Thoracic aorta (tissue), 2 donors: ENCODE data around the gene IAH1. TPM values are rescaled to one million over a fixed set of nuclear protein-coding genes. Genes with fewer than 3 reads are reported as not detected.

Experiments used
- ATAC-seq: fragments of 150-250 bp; one replicate; pipeline ENCODE4 v1.8.0; 2017; ENCODE audit warnings: low read depth; ENCODE audit not compliant: insufficient number of reproducible peaks, low FRiP score
- DNase-seq: peaks from one replicate; pipeline ENCODE4 v3.0.0-alpha.2; 2020; ENCODE audit warnings: low spot score
- H3K27ac ChIP-seq, 2 donors: fragments of 200-600 bp; sonication (generic); 1 replicate in 1 of 2; 2 replicates in 1 of 2; pipeline ENCODE4 v1.5.1; 2016; ENCODE audit warnings: mild to moderate bottlenecking in 2 of 2, moderate library complexity in 2 of 2
- H3K27me3 ChIP-seq: fragments of 200-600 bp; sonication (generic); replicated peaks from 2 replicates; pipeline ENCODE4 v1.6.0; 2016; ENCODE audit warnings: mild to moderate bottlenecking; ENCODE audit not compliant: insufficient read depth
- H3K36me3 ChIP-seq: fragments of 200-600 bp; sonication (generic); one replicate; pipeline ENCODE4 v1.5.1; 2016
- H3K4me1 ChIP-seq, 2 donors: fragments of 200-600 bp; sonication (generic); 1 replicate in 1 of 2; 2 replicates in 1 of 2; pipeline versions ENCODE4 v1.5.1 to v1.6.0; 2016; ENCODE audit warnings: low read depth in 2 of 2, mild to moderate bottlenecking in 1 of 2; ENCODE audit not compliant: control insufficient read depth in 1 of 2
- H3K4me3 ChIP-seq: fragments of 200-600 bp; sonication (generic); 2 replicates; pipeline ENCODE4 v1.5.1; 2016; ENCODE audit warnings: mild to moderate bottlenecking
- H3K9me3 ChIP-seq: fragments of 200-600 bp; sonication (generic); 2 replicates; pipeline ENCODE4 v1.5.1; 2016
- total RNA-seq, 2 donors: library from RNA; depleted of rRNA; stranded (reverse); fragments of >200 nt; gene quantifications; one replicate each; pipeline versions ENCODE4 v1.1.0 to v1.2.3, GENCODE V29; 2016
- TF ChIP-seq, protein P1 (sequence below): fragments of 200-600 bp; sonication (generic); IDR thresholded peaks from one replicate; pipeline ENCODE4 v1.5.1; 2019; ENCODE audit warnings: antibody characterized with exemption

The IAH1 gene
- total RNA-seq, 2 donors from 2014 or later: 48.1 to 53.6 TPM

DNA sequence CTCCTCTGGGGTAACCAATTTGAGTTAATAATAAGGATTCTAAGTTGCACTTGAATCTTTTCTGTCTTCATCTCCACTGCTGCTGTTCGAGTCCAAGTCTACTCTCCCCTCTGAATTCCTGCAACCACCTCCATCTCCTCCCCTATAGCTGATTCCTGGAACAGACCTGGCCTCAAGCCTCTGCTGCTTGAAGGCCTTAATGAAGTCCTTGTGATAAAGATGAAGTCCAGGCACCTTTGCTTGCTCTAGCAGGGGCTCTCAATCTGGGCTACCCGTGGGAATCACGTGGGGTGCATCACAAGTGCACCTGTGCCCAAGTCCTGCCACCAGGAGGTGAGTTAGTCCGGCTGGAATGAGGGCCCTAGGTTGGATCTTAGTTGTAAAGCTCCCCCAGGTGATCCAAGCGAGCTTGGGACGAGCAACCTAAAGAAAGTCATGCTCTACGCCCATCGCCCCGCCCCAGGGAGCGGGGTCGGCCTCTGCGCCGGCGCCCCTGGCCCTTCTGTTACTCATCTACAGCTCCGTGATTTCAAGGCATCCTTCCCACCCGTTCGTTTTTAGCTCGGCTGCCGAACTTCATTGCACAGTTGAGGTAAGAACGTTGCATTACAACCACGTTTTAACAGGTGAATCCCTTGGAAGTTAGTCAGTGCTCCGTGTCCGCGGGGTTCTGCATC, 905 bp upstream of the IAH1 start:
- Histone ChIP-seq H3K27me3 (no peaks in the 10 kb centered on the region), H3K36me3 (no peaks in the 10 kb centered on the region), H3K27ac (peak overlapping the region; percentile 76 to 84), H3K4me3 (peak overlapping the region; percentile 89), H3K4me1 (peaks cover 11 to 40% of the 10 kb centered on the region in 2 donors), H3K9me3 (no peaks in the 10 kb centered on the region)
- TF ChIP-seq, protein P1, sequence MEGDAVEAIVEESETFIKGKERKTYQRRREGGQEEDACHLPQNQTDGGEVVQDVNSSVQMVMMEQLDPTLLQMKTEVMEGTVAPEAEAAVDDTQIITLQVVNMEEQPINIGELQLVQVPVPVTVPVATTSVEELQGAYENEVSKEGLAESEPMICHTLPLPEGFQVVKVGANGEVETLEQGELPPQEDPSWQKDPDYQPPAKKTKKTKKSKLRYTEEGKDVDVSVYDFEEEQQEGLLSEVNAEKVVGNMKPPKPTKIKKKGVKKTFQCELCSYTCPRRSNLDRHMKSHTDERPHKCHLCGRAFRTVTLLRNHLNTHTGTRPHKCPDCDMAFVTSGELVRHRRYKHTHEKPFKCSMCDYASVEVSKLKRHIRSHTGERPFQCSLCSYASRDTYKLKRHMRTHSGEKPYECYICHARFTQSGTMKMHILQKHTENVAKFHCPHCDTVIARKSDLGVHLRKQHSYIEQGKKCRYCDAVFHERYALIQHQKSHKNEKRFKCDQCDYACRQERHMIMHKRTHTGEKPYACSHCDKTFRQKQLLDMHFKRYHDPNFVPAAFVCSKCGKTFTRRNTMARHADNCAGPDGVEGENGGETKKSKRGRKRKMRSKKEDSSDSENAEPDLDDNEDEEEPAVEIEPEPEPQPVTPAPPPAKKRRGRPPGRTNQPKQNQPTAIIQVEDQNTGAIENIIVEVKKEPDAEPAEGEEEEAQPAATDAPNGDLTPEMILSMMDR: no peak
- DNase-seq: no peak
- ATAC-seq: no peak

DNA sequence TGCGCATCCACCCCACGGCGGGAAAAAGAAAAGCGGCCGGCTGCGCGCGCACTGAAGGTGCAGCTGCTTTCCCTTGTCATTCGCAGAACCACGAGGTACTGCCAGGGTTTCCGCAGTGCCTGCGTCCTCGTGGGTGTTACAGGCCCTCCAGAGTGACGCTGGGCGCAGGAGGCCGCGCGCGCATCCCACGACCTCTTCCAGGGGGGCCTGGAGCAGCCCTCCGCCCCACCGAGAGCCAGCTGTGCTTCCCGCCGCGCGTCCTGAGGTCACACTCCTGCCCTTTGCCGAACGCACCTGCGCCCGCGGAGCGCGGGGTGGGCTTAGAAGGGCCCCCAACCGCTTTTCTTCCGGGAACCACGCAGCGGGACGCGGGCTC, 378 bp upstream of the IAH1 start:
- TF ChIP-seq, protein P1: no peak
- Histone ChIP-seq H3K36me3 (no peaks in the 10 kb centered on the region), H3K4me1 (peaks cover 11 to 44% of the 10 kb centered on the region in 2 donors), H3K27me3 (no peaks in the 10 kb centered on the region), H3K27ac (peak overlapping the region; percentile 76 to 84), H3K9me3 (no peaks in the 10 kb centered on the region), H3K4me3 (peak overlapping the region; percentile 89)
- DNase-seq: no peak
- no peak for ATAC-seq

DNA sequence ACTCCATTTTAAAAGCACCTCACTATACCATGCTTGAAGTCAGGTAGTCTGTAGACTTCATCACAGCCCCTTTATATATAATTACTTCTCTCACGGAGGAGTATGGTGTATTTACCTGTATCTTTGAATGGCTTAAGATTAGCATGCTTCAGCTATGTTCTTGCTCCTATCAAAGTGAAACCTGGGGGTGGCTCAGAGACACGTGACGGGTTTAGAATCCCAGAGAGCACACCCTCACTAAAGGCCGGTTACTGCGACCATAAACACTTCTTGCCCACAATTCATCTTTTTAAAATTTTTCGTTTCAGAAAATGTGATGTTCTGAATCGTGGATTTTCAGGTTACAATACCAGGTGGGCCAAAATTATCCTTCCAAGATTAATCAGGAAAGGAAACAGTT, 3.6 kb downstream of the IAH1 start:
- DNase-seq: no peak
- H3K27me3 ChIP-seq: no peaks in the 10 kb centered on the region
- no peak for ATAC-seq
- H3K4me1 ChIP-seq: peaks cover 11 to 44% of the 10 kb centered on the region in 2 donors
- TF ChIP-seq, protein P1: no peak
- no peaks in the 10 kb centered on the region for H3K9me3 ChIP-seq
- peaks cover 17% of the 10 kb centered on the region for H3K36me3 ChIP-seq
- no peak overlapping the region for H3K4me3 ChIP-seq
- H3K27ac ChIP-seq: no peak overlapping the region

DNA sequence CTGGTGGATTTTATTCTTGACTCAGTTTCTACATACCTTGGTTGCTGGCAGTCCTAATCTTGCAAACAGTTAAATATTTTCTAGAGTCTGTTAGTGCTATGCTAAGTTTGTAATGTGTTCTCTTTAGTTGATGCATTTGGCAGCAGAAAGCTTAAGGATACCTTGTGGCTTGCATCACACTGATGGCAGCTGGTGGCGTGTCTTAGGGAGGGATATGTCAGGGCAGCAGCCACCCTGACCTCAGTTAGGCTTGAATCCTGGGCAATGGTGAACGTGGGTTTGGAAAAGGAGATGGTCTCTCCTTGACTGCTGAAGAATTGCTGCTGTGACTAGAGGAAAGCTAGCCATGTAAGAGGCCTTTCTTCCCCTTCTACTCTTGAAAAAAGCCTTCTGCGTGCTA, 4.2 kb downstream of the IAH1 start:
- no peak overlapping the region for H3K4me3 ChIP-seq
- H3K9me3 ChIP-seq: no peaks in the 10 kb centered on the region
- H3K27ac ChIP-seq: peak overlapping the region in 1 of 2 donors; percentile 20
- peaks cover 11 to 42% of the 10 kb centered on the region in 2 donors for H3K4me1 ChIP-seq
- H3K36me3 ChIP-seq: peaks cover 23% of the 10 kb centered on the region
- DNase-seq: no peak
- TF ChIP-seq, protein P1: no peak
- H3K27me3 ChIP-seq: no peaks in the 10 kb centered on the region
- ATAC-seq: no peak

DNA sequence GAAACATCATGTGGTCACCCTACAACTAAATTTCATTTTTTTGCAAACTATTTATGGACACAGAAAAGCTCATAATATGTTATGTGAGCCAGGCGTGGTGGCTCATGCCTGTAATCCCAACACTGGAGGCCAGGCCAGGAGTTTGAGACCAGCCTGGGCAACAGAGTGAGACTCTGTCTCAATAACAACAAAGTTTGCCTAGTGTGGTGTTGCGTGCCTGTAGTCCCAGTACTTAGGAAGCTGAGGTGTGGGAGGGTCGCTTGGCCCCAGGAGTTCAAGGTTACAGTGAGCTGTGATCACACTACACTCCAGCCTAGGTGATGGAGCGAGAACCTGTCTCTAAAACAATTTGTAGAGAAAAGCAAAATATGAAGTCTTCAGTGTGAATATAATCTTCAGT, 5.8 kb downstream of the IAH1 start:
- Histone ChIP-seq H3K36me3 (peaks cover 39% of the 10 kb centered on the region), H3K9me3 (no peaks in the 10 kb centered on the region), H3K4me1 (peaks cover 8 to 42% of the 10 kb centered on the region in 2 donors), H3K27me3 (no peaks in the 10 kb centered on the region), H3K27ac (no peak overlapping the region), H3K4me3 (no peak overlapping the region)
- ATAC-seq: no peak
- DNase-seq: no peak
- TF ChIP-seq, protein P1: no peak
